Cortex of kidney (tissue), 1 donor: Measurements from ENCODE around the gene NKX1-1.
"Not testable (repeated sequence)": the region's sequence is repeated elsewhere in the genome, so short reads cannot be mapped to it uniquely, and the experiment has no call there.

Experiments used
- DNase-seq: peaks from one replicate; lab custom pipeline; 2025; lab: John Stamatoyannopoulos, UW

Gene NKX1-1

GRCh38 chr4:1373892-1374705 is 32.1 kb downstream of the NKX1-1 start:
- no peak for DNase-seq

GRCh38 chr4:1372576-1372975 is 33.7 kb downstream of the NKX1-1 start:
- DNase-seq = not testable (repeated sequence)

GRCh38 chr4:1371176-1372165 is 34.8 kb downstream of the NKX1-1 start:
- no peak for DNase-seq

GRCh38 chr4:1370321-1371124 is 35.7 kb downstream of the NKX1-1 start:
- DNase-seq = no peak

GRCh38 chr4:1369479-1370079 is 36.7 kb downstream of the NKX1-1 start:
- DNase-seq = no peak

- no peak for DNase-seq
Observed at GRCh38 chr4:1369091-1369450, 37.2 kb downstream of the NKX1-1 start.

GRCh38 chr4:1368421-1369090 is 37.7 kb downstream of the NKX1-1 start:
- no peak for DNase-seq

GRCh38 chr4:1367936-1368289 is 38.3 kb downstream of the NKX1-1 start:
- no peak for DNase-seq

GRCh38 chr4:1367230-1367935 is 38.9 kb downstream of the NKX1-1 start:
- no peak for DNase-seq

GRCh38 chr4:1366371-1367229 is 39.6 kb downstream of the NKX1-1 start:
- no peak for DNase-seq

GRCh38 chr4:1365271-1366178 is 40.7 kb downstream of the NKX1-1 start:
- no peak for DNase-seq

GRCh38 chr4:1364748-1365147 is 41.5 kb downstream of the NKX1-1 start:
- DNase-seq = no peak

GRCh38 chr4:1364217-1364616 is 42.0 kb downstream of the NKX1-1 start:
- no peak for DNase-seq

- DNase-seq = no peak
Observed at GRCh38 chr4:1363513-1363912, 42.7 kb downstream of the NKX1-1 start.

GRCh38 chr4:1362521-1362920 is 43.7 kb downstream of the NKX1-1 start:
- no peak for DNase-seq

GRCh38 chr4:1362046-1362445 is 44.2 kb downstream of the NKX1-1 start:
- DNase-seq = no peak

GRCh38 chr4:1361431-1361830 is 44.8 kb downstream of the NKX1-1 start:
- no peak for DNase-seq
